Activated CD8-positive, alpha-beta memory T cell treated with anti-CD3 and anti-CD28 coated beads, Interleukin-2, amount 10 ng/mL, durations not matched to agents 7 days and 5 days (primary cell): ENCODE data around the gene KIAA0513. TPM values are rescaled to one million over a fixed set of nuclear protein-coding genes. Genes with fewer than 3 reads are reported as not detected.

ENCODE experiments used
- ATAC-seq: fragments of 150-1000 bp; cut with Tn5 transposase; one replicate; pipeline ENCODE4 v1.10.0; 2021; ENCODE audit warnings: moderate library complexity
- CTCF ChIA-PET: fragments of 350-600 bp; sonication (Branson Sonifier 250); formaldehyde crosslinking; loops from one replicate; lab custom pipeline; 2021; ENCODE audit warnings: antibody characterized with exemption; lab: Charles Lee
- DNase-seq: peaks from one replicate; pipeline ENCODE4 v3.0.0-alpha.2; 2020
- H3K27ac Mint-ChIP-seq: one replicate; pipeline ENCODE4 v1.8.0; 2021; ENCODE audit warnings: mild to moderate bottlenecking, mixed read lengths
- H3K27me3 Mint-ChIP-seq: one replicate; pipeline ENCODE4 v1.8.0; 2021; ENCODE audit warnings: mixed read lengths
- H3K36me3 Mint-ChIP-seq: one replicate; pipeline ENCODE4 v1.8.0; 2021; ENCODE audit warnings: mild to moderate bottlenecking, mixed read lengths
- H3K4me1 Mint-ChIP-seq: one replicate; pipeline ENCODE4 v1.8.0; 2021; ENCODE audit warnings: mixed read lengths
- H3K4me3 Mint-ChIP-seq: one replicate; pipeline ENCODE4 v1.8.0; 2021; ENCODE audit warnings: mild to moderate bottlenecking, moderate library complexity, mixed read lengths
- H3K9me3 Mint-ChIP-seq: one replicate; pipeline ENCODE4 v1.8.0; 2022; ENCODE audit warnings: low read depth, mixed read lengths
- total RNA-seq, 2 experiments: library from RNA; stranded (reverse); gene quantifications; one replicate each; pipeline ENCODE4 v1.2.3, GENCODE V29; 2021

The KIAA0513 gene
- total RNA-seq, 2 experiments from 2014 or later, result 7.9 to 9.6 TPM

DNA sequence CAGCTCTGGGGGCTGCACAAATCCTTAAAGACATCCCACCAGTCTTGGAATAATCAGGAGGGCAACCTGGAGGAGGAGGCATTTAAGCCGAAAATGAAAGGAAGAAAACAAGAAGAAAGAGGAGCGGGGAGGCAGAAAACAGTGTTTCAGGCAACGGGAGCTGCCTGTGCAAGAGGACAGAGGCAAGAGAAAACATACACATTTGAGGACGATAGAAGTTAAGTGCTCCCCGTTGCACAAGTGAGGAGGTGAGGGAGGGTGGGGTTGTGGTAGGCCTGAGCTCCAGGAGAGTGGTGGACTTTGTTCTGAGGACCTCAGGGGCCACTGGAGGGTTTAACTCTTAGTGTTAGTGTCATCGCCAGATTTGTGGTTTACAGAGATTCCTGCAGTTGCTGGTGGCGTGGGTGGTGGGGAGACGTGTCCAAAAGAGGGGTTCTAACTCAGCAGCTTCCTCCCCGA lies 112.3 kb downstream of the KIAA0513 start:
- DNase-seq (no peak), ATAC-seq (no peak)
- no peak overlapping the region for H3K4me3 Mint-ChIP-seq
- no peak overlapping the region for H3K27ac Mint-ChIP-seq
- no peaks in the 10 kb centered on the region for H3K36me3 Mint-ChIP-seq
- CTCF ChIA-PET, result interaction anchor here (1.2 kb wide), 1 partner anchor 132 kb away, joined by 3 read pairs; no protein-coding TSS in a partner anchor
- no peaks in the 10 kb centered on the region for H3K9me3 Mint-ChIP-seq
- H3K4me1 Mint-ChIP-seq, result peaks cover 2% of the 10 kb centered on the region
- peaks cover 34% of the 10 kb centered on the region for H3K27me3 Mint-ChIP-seq

GRCh38 chr16:85140455-85141012 lies 112.9 kb downstream of the KIAA0513 start:
- H3K9me3 Mint-ChIP-seq, result no peaks in the 10 kb centered on the region
- CTCF ChIA-PET, result interaction anchor here (1.2 kb wide), 1 partner anchor 133 kb away, joined by 3 read pairs; no protein-coding TSS in a partner anchor
- H3K36me3 Mint-ChIP-seq, result no peaks in the 10 kb centered on the region
- H3K4me1 Mint-ChIP-seq, result peaks cover 2% of the 10 kb centered on the region
- no peak for DNase-seq
- ATAC-seq, result no peak
- no peak overlapping the region for H3K27ac Mint-ChIP-seq
- peaks cover 34% of the 10 kb centered on the region for H3K27me3 Mint-ChIP-seq
- H3K4me3 Mint-ChIP-seq, result no peak overlapping the region

DNA sequence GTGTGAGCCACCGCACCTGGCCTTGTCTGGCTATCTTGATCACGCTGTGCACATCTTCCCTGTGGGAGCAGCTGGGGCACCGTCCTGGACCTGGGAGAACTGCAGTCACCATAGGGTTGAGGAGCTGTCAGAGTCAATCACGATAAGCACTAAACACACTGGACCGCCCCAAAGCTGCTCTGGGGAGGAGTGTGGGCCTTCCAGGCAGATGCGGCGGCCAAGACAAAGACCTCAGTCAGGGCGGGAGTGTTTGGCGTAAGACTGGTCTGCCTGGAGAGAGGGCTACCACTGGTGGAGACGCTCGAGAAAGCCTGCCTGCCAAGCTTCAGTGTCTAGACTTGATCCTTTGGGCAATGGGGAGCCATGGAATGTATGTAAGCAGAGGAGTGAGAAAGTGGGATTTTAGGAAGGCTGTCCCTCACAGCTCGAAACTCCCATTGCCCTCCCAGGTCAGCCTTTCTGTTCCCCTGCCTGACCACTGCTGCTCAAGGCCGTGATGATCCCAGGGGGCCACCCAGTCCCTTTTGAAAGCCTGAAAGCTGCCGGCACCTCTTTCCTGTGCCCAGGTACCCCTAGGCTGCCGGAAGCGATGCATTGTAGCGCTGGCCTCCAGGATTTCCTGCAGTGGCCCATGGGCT lies 114.0 kb downstream of the KIAA0513 start:
- Mint-ChIP-seq H3K36me3 (no peaks in the 10 kb centered on the region), H3K9me3 (no peaks in the 10 kb centered on the region), H3K4me3 (no peak overlapping the region), H3K27ac (no peak overlapping the region), H3K4me1 (no peaks in the 10 kb centered on the region), H3K27me3 (peaks cover 26% of the 10 kb centered on the region)
- no peak for DNase-seq
- ATAC-seq, result no peak
- CTCF ChIA-PET, result no interaction called here

GRCh38 chr16:85142129-85142513 lies 114.5 kb downstream of the KIAA0513 start:
- CTCF ChIA-PET, result no interaction called here
- peaks cover 22% of the 10 kb centered on the region for H3K27me3 Mint-ChIP-seq
- no peak for DNase-seq
- H3K4me3 Mint-ChIP-seq, result no peak overlapping the region
- no peaks in the 10 kb centered on the region for H3K9me3 Mint-ChIP-seq
- ATAC-seq, result no peak
- no peaks in the 10 kb centered on the region for H3K4me1 Mint-ChIP-seq
- H3K36me3 Mint-ChIP-seq, result no peaks in the 10 kb centered on the region
- H3K27ac Mint-ChIP-seq, result no peak overlapping the region

- H3K36me3 Mint-ChIP-seq, result no peaks in the 10 kb centered on the region
- no peaks in the 10 kb centered on the region for H3K4me1 Mint-ChIP-seq
- H3K4me3 Mint-ChIP-seq, result no peak overlapping the region
- CTCF ChIA-PET, result no interaction called here
- peaks cover 20% of the 10 kb centered on the region for H3K27me3 Mint-ChIP-seq
- no peak for DNase-seq
- ATAC-seq, result no peak
- no peaks in the 10 kb centered on the region for H3K9me3 Mint-ChIP-seq
- no peak overlapping the region for H3K27ac Mint-ChIP-seq
These were observed 115.2 kb downstream of the KIAA0513 start for GRCh38 chr16:85142771-85143211.

Other genes starting within 250 kb of the KIAA0513 start
- not detected for gene CRISPLD2, start 207.8 kb upstream of the KIAA0513 start, total RNA-seq
- 10 to 100 TPM; 22.3 to 27.1 TPM for gene ZDHHC7, start 16.3 kb upstream of the KIAA0513 start, total RNA-seq
- not detected for gene CIBAR2, start 84.7 kb downstream of the KIAA0513 start, total RNA-seq